HG03442 (cell line): ENCODE data around the gene RBM38.

Experiments
- ATAC-seq: cut with Tn5 transposase; IDR thresholded peaks from one replicate; pipeline ENCODE4 v1.9.1; 2021; ENCODE audit warnings: mild to moderate bottlenecking, moderate library complexity; ENCODE audit not compliant: unreplicated experiment

RBM38 gene

GRCh38 chr20:57433657-57434389 is 42.6 kb downstream of the RBM38 start:
- ATAC-seq = no peak

- ATAC-seq = no peak
These were observed 43.1 kb downstream of the RBM38 start for GRCh38 chr20:57434390-57434700.

GRCh38 chr20:57435105-57435497 is 43.9 kb downstream of the RBM38 start:
- ATAC-seq = no peak

- ATAC-seq = no peak
These were observed 44.5 kb downstream of the RBM38 start for GRCh38 chr20:57435498-57436222.

DNA sequence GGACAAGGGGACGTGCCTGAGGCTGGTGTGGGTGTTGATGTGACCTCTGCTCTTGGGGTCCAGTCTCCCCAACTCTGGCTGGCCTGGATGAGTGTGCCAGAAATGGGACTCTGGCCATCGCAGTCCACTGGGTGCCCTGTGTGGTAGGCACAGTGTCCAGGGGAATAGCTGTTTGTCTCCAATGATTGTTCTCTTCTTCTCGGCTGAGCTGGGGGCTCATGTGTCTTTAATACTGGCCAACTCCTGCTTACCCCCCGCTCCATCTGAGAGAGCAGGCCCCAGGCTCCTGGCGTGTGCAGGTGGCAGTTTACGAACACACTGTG is 45.0 kb downstream of the RBM38 start:
- ATAC-seq = no peak

DNA sequence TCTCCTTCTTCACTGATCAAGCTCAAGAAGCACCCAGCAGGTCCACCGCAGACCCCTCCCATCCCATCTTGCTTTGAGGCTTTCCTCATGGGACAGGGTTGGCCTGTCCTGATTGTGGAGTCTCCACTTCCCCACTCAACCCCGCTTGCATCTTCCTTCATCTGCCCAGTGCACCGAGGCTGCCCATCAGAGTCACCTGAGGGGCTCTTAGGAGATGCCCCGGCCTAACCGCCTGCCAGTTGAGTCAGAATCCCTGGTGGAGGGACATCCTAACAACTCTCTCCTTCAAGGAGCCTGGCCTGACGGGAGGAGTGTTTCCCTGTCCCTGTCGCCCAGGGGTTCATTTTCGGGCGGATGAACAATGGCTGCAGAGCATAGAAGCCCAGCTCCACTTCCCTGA is 46.1 kb downstream of the RBM38 start:
- ATAC-seq = no peak

- no peak for ATAC-seq
These were observed 46.6 kb downstream of the RBM38 start for GRCh38 chr20:57437672-57438330.

DNA sequence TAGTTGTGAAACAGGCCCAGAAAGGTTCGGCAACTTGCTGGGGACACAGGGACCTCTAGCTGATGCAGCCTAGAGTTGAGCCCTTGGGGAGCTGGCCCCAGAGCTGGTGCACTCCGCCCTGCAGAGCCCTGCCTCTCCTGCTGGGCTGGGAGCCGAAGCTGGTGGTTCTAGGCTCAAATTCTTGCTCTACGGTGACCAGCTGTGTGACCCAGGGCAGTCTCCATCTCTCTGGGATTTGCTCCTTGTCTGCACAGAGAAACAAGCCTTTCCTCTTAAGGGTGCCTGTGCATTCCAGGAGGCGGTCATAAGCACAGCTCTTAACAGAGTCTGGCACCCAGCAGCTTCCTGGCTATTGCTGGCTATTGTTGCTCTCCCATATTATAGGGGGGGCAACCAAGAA is 47.4 kb downstream of the RBM38 start:
- no peak for ATAC-seq

GRCh38 chr20:57439432-57439831 is 48.2 kb downstream of the RBM38 start:
- ATAC-seq = no peak

GRCh38 chr20:57439993-57440392 is 48.8 kb downstream of the RBM38 start:
- no peak for ATAC-seq

DNA sequence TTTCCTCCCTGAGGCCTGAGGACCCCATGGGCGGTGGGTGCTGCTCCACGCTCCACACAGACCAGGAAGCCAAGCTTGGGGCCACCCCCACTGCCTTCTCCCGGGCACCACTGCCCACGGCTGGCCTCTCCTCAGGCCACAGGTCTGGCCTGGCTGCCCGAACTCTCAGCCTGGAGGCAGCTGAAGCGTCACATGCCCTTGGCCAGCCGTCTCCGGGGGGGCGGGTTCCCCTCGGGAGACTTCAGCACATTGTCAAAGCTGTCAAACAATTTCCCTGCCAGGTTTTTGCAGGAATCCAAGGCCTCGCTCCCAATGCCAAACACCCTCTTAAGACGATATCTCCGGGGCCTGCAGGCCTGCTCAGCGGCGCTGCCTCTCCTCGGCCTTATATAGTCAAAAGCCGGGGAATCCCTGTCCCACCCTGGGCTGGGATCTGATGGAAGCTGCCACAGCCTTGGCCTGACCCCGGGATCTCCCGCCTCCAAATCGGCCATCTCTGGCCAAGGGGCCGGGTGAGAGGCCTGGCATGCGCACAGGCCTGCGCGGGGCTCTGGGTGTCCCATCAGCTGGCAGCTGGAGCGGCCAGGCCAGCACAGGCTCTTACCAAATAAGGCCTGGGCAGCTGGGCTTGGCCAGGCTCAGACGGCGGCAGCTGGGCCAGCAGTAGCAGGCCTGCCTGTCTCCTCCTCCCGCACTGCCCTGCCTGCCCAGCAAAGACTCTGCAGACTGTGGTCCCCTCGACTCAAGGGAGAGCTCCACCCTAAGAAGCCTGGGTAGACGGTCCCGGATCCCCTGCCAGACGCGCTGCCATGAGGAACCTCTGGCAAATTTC is 49.7 kb downstream of the RBM38 start:
- ATAC-seq = no peak

- ATAC-seq = no peak
These were observed 50.4 kb downstream of the RBM38 start for GRCh38 chr20:57441510-57442154.

GRCh38 chr20:57442158-57442887 is 51.1 kb downstream of the RBM38 start:
- ATAC-seq = no peak

DNA sequence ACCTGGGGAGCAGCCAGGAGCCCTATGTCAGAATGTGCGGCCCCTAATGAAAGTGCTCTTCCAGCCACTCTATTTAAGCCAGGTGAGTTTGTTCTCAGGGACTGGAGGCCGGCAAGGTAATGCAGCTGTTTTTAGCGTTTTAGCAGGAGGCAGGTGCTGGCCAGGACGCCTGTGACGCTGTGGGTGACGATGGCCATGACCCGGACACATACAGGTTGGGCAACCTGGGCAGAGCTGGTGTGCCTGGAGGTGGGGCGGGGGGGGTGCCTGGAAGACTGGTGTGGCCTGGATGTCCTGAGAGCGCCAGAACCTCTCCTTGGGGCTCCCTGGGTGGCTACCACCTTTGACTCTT is 51.7 kb downstream of the RBM38 start:
- no peak for ATAC-seq

DNA sequence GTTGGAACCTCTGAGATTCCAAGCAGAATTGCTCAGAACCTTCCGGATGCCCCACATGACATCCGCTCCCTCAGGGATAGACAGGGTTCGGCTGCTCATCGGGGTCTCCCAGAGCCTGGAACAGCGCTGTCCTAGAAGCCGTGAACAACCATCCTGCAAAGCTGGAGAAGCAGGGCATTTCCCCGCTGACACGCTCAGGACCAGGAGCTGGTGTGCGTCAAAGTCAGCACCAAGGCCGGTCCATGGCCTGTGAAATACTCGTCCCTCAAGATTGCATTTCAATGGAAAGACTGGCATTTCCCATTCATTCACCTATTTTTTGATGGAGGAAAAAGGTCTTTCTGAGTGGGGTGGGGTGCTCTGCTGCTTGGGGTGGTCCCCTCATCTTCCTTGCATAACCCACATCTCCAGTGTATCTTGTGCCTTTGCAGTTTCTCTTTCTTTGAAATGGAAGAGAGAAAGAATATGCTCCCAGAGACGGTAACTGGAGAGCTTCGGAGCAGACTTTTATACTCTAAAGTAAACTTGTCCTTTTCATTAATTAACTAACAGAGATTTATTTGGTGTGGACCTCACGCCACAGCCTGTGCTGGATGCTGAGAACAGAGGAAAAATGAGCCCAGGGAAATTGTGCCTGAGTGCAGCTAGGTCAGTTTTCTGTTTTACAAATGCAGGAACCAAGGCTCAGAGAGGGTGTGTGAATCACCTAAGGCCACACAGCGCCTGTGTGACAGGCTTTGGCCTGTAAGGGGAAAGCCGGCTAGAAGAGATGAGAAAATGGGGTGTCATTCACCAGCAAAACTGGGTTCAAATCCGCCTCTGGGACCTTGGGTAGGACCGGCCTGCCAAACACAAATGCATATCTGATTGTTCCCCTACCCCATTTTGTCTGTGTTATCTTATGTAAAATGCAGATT is 52.4 kb downstream of the RBM38 start:
- no peak for ATAC-seq

DNA sequence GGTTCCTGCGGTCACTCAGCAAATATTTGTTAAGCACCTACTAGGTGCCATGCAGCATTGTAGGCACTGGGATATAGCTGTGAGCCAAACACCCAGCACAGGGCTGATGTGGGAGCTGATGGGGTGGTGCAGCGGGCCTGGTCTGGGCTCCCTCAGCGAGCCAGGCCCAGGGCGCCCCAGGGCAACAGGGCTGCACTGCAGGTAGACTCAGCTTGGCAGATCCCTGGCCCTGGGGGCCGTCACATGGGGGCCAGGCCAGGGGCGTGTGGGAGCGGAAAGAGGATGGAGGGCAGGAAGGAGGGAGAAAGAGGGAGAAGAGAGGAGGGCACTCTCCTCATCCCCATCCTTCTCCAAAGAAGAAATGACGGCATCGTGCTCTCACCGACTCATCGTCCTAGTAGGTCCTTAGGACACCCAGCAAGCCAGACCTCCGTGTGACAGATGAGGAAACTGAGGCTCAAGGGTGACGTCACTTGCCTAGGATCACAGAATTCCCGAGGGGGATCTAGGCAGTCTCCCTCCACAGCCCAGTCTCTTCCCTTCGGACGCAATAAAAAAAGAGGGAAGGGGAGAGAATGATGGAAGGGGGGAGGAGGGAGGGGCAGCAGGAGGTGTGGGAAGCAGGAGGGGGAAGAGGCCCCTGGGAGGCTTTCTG is 53.3 kb downstream of the RBM38 start:
- ATAC-seq = no peak

GRCh38 chr20:57445298-57445697 is 54.1 kb downstream of the RBM38 start:
- no peak for ATAC-seq

DNA sequence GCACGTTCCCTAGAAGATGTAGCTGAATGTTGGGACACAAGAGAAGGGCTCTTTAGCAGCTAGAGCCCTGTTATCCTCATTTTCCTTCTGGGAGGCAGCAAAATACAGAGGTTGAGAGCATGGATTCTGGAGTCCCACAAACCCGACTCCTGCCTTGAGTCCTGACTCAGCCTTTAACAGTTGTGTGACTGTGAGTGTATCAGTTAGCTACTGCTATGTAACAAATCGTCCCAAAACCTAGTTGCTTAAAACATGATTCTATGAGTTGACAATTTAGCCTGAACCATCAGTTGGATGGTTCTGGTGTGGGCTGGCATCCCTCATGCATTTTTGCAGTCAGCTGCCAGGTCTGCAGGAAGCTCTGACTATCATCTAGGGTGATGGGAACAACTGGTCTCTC is 54.6 kb downstream of the RBM38 start:
- no peak for ATAC-seq
